HG02840 (cell line): ENCODE data around the gene BDKRB2.

Experiments used
- ATAC-seq: cut with Tn5 transposase; IDR thresholded peaks from one replicate; pipeline ENCODE4 v1.9.1; 2021; ENCODE audit warnings: mild to moderate bottlenecking, moderate library complexity, moderate number of reproducible peaks; ENCODE audit not compliant: unreplicated experiment, low FRiP score

The BDKRB2 gene

DNA sequence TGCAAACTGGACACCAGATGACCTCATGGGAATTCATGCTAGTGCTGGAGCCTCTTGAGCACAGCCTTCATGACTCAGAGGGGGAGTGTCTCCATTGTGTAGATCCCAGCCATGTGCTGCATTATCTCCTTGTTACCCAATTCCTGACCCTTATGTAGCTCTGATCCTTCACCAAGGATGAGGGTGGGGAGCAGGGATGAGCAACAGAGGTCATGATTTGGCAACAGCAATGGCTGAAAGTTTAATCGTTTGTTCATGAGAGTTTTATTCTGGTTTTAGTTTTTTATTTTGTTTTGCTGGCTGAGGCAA lies 41.9 kb downstream of the BDKRB2 start:
- ATAC-seq = no peak

- ATAC-seq = no peak
Measured at GRCh38 chr14:96247031-96247430, 42.4 kb downstream of the BDKRB2 start.

GRCh38 chr14:96249029-96249428 lies 44.4 kb downstream of the BDKRB2 start:
- no peak for ATAC-seq

DNA sequence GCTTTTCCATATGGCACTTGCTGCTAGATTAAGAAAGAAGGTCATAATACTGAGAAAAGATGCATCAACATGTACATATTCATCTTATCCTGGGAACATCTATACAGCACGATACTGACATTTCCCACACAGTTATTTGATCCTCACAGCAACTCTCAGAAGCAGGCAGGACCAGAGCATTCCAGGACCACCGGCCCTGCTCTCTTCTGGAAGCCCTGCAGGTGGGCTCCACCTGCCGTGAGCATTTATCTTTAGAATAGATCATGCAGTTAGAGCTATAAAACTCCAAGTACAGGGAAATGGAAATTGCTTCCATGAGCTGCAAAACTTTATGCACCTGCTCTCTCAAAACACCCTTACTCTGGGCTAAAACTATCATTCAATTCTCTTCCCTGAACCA lies 45.8 kb downstream of the BDKRB2 start:
- no peak for ATAC-seq

- no peak for ATAC-seq
Measured at GRCh38 chr14:96251656-96252155, 47.1 kb downstream of the BDKRB2 start.

GRCh38 chr14:96252323-96252998 lies 47.8 kb downstream of the BDKRB2 start:
- no peak for ATAC-seq

- ATAC-seq = no peak
Measured at GRCh38 chr14:96252999-96253539, 48.4 kb downstream of the BDKRB2 start.

DNA sequence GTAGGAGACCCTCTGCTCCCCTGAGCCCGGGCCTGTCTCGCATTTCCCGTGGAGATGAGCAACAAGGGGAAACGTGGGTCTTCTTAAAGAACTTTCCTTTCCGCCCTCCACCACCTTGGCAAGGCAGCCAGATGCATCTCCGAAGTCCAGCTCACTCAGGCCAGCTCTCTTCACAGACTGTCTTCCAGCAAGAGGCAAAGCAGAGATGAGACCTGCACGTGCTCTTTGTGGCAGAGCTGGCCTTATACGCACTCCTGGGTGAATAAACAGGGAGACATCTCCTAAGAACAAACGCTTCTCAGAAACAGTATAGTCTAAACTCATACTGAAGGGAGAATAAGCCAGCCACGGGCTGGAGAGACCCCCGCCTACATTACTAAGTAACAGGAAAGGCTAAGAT lies 50.0 kb downstream of the BDKRB2 start:
- no peak for ATAC-seq

GRCh38 chr14:96255501-96256366 lies 51.1 kb downstream of the BDKRB2 start, which contains the start of gene BDKRB1:
Gene BDKRB1, plus strand, starts transcription at chr14:96256210. Its CDS starts 7,473 bp downstream, at chr14:96263683.
- ATAC-seq = no peak

DNA sequence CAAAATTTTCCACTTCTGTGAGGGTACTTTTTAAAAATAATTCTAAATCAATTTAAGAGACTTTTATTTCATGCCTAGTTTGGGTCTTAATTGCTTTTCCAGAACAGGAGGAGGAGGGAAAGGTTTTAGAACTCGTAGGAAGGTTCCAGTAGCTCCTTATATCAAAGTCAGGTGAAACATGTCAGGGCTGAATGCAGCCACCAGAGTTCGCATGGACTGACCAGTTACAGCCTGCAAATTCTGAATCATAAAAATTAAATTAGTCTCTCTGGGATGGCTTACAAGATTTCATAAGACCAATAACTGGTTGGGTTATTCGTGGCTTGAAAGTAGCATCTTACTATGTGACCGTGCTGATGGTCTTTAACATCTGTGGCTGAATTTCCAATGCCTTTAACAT lies 51.8 kb downstream of the BDKRB2 start:
- no peak for ATAC-seq

DNA sequence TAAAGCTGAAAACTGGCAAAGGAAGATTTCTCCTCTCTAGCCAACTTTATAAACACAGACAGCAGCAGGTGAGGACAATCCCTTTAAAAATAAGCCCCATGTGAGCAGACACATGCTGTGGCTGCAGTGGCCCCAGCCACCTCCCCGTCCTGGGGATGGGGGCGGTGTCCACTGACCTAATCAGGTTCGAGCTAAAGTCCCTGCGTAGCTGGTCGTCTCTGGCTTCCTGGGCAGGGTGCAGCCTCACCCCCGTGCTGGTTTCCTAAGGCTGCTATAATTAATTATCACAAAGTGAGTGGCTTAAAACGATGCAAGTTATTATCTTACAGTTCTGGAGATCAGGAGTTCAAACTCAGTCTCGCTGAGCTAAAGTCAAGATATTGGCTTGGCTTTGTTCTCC lies 52.4 kb downstream of the BDKRB2 start:
- no peak for ATAC-seq

- ATAC-seq = no peak
Measured at GRCh38 chr14:96257900-96258299, 53.3 kb downstream of the BDKRB2 start.

GRCh38 chr14:96260341-96260821 lies 55.7 kb downstream of the BDKRB2 start:
- no peak for ATAC-seq

DNA sequence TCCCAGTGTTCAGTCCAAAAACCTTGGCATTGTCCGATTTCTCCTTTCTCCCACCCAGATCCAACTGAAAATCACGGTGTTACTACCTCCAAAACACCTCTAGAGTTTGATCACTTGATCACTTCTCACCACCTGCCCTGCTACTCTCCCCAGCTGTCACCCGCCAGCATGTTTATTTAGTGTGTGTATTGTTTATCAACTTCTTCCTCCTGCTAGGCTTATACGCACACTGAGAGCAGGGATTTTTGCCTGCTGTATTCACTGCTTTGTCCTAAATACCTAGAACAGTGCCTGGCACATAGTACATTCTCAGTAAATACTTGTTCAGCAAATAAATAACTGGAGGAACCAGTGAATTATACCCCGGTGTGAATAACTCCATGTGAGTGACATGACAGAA lies 56.4 kb downstream of the BDKRB2 start:
- ATAC-seq = no peak

DNA sequence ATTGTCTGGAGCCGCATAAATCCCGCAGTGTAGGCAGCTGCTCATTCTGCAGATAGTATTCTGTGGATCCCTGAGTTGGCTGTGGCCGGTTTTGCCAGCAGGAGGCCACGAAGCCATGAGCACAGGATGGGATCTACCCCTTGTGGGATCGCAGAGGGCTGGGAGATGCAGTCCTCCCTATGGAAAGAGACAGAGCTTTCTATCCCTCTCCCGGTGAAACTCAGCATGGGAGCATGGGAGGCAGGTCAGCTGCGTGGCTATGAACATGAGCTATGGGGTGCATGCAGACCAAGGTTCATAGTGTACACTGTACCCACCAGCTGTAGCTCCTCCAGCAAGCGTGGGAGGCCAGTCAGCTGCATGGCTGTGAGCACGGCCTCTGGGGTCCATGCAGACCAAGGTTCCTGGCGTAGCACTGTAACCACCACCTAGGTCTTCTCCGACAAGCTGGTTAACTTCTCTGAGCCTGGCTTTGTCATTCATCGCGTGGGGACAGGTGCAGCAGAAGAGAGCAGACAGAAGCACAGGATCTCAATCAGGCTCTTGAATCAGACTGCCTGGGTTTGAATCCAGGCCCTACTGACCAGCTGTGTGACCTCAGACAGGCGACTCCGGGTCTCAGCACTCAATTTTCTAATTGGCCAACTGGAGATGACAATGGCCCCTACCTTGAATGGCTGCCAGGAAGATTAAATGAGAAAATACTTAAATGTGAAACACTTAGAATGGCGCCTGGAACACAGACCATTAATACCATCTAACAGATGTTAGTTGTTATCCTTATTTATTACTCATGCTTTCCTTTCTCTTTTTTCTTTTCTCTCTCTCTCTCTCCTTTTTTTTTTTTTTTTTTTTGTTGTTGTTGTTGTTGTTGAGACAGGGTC lies 57.4 kb downstream of the BDKRB2 start:
- ATAC-seq = no peak

- no peak for ATAC-seq
Measured at GRCh38 chr14:96263347-96264199, 58.9 kb downstream of the BDKRB2 start.

DNA sequence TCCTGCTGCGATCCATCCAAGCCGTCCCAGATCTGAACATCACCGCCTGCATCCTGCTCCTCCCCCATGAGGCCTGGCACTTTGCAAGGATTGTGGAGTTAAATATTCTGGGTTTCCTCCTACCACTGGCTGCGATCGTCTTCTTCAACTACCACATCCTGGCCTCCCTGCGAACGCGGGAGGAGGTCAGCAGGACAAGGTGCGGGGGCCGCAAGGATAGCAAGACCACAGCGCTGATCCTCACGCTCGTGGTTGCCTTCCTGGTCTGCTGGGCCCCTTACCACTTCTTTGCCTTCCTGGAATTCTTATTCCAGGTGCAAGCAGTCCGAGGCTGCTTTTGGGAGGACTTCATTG lies 59.5 kb downstream of the BDKRB2 start:
- ATAC-seq = no peak

- ATAC-seq = no peak
Measured at GRCh38 chr14:96264853-96265252, 60.2 kb downstream of the BDKRB2 start.

- no peak for ATAC-seq
Measured at GRCh38 chr14:96265383-96266095, 60.9 kb downstream of the BDKRB2 start.
